Astrocyte of the spinal cord (primary cell): ENCODE data around the gene OPCML.

Experiments used
- DNase-seq: peaks from one replicate; pipeline ENCODE4 v3.0.0; 2011; ENCODE audit warnings: low read depth, low spot score
- H3K4me3 ChIP-seq: 2 replicates; pipeline ENCODE4 v1.5.1; 2011; ENCODE audit warnings: low read depth, mild to moderate bottlenecking, low read length, moderate library complexity
- in situ Hi-C: cut with HindIII; loops from 2 replicates; pipeline ENCODE4 v1.10.0; 2017; ENCODE audit warnings: low sequenced_read_pairs
- TF ChIP-seq, protein P1 (sequence below): IDR thresholded peaks from 2 replicates; pipeline ENCODE4 v1.5.1; 2012; ENCODE audit warnings: low read depth, mild to moderate bottlenecking, low read length, inconsistent platforms

Gene OPCML

GRCh38 chr11:132555617-132556016, 976.7 kb downstream of the OPCML start:
- DNase-seq = no peak
- in situ Hi-C loops = no loop called here
- TF ChIP-seq, protein P1, sequence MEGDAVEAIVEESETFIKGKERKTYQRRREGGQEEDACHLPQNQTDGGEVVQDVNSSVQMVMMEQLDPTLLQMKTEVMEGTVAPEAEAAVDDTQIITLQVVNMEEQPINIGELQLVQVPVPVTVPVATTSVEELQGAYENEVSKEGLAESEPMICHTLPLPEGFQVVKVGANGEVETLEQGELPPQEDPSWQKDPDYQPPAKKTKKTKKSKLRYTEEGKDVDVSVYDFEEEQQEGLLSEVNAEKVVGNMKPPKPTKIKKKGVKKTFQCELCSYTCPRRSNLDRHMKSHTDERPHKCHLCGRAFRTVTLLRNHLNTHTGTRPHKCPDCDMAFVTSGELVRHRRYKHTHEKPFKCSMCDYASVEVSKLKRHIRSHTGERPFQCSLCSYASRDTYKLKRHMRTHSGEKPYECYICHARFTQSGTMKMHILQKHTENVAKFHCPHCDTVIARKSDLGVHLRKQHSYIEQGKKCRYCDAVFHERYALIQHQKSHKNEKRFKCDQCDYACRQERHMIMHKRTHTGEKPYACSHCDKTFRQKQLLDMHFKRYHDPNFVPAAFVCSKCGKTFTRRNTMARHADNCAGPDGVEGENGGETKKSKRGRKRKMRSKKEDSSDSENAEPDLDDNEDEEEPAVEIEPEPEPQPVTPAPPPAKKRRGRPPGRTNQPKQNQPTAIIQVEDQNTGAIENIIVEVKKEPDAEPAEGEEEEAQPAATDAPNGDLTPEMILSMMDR = no peak
- H3K4me3 ChIP-seq = no peak overlapping the region

GRCh38 chr11:132551016-132551415, 981.3 kb downstream of the OPCML start:
- H3K4me3 ChIP-seq = no peak overlapping the region
- TF ChIP-seq, protein P1 = no peak
- in situ Hi-C loops = no loop called here
- no peak for DNase-seq

DNA sequence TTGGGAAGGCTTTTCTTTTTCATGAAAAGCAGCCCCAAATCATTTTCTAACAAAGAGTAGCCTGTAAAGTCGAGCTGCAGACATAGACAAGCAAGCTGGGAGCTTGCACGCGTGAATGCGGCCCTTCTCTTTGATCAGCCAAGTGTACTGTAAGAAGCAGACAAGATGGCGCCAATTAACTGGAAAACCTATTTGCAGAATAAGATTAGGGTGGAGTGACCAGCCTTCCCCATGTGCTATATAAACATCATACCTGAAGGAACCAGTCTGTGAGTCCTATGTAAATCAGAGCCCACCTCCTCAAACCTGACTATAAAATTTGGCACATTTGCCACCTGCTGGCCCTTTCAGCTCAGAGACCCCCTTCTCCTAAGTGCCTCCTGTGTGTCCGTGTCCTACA, 982.7 kb downstream of the OPCML start:
- no peak for DNase-seq
- in situ Hi-C loops = no loop called here
- H3K4me3 ChIP-seq = no peak overlapping the region
- TF ChIP-seq, protein P1 = no peak

GRCh38 chr11:132549001-132549400, 983.3 kb downstream of the OPCML start:
- in situ Hi-C loops = no loop called here
- TF ChIP-seq, protein P1 = no peak
- no peak for DNase-seq
- no peak overlapping the region for H3K4me3 ChIP-seq

DNA sequence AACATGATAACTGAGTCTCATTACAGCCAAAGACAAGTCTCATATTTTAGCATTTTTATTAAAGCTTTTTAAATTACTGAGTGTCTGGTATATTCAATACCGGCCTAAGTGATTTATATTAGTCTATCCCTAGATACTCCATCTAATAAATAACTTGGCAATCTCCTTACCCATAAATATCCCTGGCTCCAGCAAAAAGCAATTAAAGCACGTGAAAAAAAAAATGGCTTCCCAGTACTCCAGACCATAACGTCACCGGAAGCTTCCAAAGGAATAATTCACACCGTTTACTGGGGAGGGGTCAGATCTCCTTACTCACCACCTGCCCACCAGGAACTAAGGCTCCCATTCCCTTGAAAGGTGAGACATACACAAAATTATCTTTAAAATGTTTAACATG, 988.3 kb downstream of the OPCML start:
- TF ChIP-seq, protein P1 = no peak
- H3K4me3 ChIP-seq = no peak overlapping the region
- in situ Hi-C loops = no loop called here
- DNase-seq = no peak

DNA sequence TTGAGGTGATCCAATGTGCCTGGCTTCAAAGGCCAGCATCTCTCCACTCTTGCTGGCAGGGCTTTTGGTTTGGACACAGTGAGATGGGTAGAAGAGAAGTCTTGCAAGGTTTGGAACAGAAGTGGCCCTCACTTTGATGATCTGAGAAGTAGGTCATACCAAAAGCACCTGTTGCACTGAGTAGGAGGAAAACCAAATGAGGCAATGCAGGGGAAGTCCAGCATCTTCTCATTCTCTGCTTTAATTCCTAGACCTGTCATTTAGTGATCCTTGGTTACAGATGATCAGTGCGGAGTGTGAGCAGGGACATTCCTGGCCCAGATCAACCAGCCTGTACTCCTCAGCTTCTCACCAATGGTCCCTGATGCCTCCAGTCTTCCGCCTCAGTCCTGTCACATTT, 990.5 kb downstream of the OPCML start:
- H3K4me3 ChIP-seq = no peak overlapping the region
- TF ChIP-seq, protein P1 = no peak
- in situ Hi-C loops = no loop called here
- DNase-seq = no peak

DNA sequence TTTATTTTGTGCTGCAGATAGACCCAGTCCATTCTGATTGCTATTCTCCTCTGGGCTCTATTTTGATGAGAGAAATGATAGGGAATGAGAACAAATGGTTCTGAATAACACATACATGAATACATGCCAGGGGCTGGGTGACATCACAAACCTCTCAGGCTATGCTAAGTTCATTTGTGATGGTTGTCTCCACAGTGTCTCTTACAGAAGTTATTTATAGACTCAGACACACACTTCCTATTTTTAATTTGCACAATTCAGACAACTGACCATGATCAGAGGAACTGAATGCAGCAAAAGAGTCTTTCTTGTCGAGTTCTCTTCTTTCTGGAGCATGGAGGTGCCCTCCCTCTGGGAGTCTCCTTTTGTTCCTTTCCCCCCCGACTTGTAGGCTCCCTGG, 991.7 kb downstream of the OPCML start:
- no peak overlapping the region for H3K4me3 ChIP-seq
- in situ Hi-C loops = no loop called here
- DNase-seq = no peak
- TF ChIP-seq, protein P1 = no peak
